Measurements from ENCODE around the gene CNPY3. TPM values are rescaled to one million over a fixed set of nuclear protein-coding genes. Genes with fewer than 3 reads are reported as not detected.

The CNPY3 gene
- polyA plus RNA-seq, 1 donor from 2014 or later: 26.4 TPM

GRCh38 chr6:42969934-42970333 is 40.7 kb downstream of the CNPY3 start:
- H3K4me3 ChIP-seq (ENCODE audit: low read length): no peak overlapping the region
- no peaks in the 10 kb centered on the region for H3K9me3 ChIP-seq (ENCODE audit: low read length)
- no peak overlapping the region for H2AFZ ChIP-seq (ENCODE audit: low read depth, low read length)
- no peak overlapping the region for H3K27ac ChIP-seq (ENCODE audit: low read length)
- TF ChIP-seq REST (IDR thresholded peaks at IDR 0.05; ENCODE audit: borderline replicate concordance) (no peak), SMC3 (conservative IDR thresholded peaks at IDR 0.05; ENCODE audit: poor library complexity) (no peak), TAF1 (IDR thresholded peaks at IDR 0.05; ENCODE audit: low read depth) (no peak), EP300 (conservative IDR thresholded peaks at IDR 0.05; ENCODE audit: poor library complexity, severe bottlenecking) (no peak), EZH2 (IDR thresholded peaks at IDR 0.05; ENCODE audit: borderline replicate concordance, insufficient read depth, low read length, poor library complexity, severe bottlenecking) (no peak), POLR2AphosphoS5 (IDR thresholded peaks at IDR 0.05) (no peak), MXI1 (conservative IDR thresholded peaks at IDR 0.05; ENCODE audit: poor library complexity, severe bottlenecking) (no peak), CTCF (IDR thresholded peaks at IDR 0.05; ENCODE audit: poor library complexity, severe bottlenecking) (no peak), RAD21 (conservative IDR thresholded peaks at IDR 0.05) (no peak)
- H3K27me3 ChIP-seq (ENCODE audit: insufficient read depth, low read depth, low read length): no peaks in the 10 kb centered on the region
- H3K9ac ChIP-seq (ENCODE audit: low read length): no peak overlapping the region
- H3K36me3 ChIP-seq (ENCODE audit: insufficient read depth, low read length): no peaks in the 10 kb centered on the region
- no peaks in the 10 kb centered on the region for H3F3A ChIP-seq (ENCODE audit: insufficient read depth, low read length, poor library complexity, severe bottlenecking)
- H3K79me2 ChIP-seq (replicated peaks; ENCODE audit: insufficient read depth, low read length): no peaks in the 10 kb centered on the region
- no peak overlapping the region for H3K4me2 ChIP-seq (ENCODE audit: low read length)
- no peaks in the 10 kb centered on the region for H4K20me1 ChIP-seq (ENCODE audit: insufficient read depth)
- H3K9me2 ChIP-seq (ENCODE audit: insufficient read depth, low read length): no peaks in the 10 kb centered on the region

GRCh38 chr6:42970871-42971612 is 41.8 kb downstream of the CNPY3 start:
- H3K27ac ChIP-seq (ENCODE audit: low read length): no peak overlapping the region

More at GRCh38 chr6:42970871-42971612, 41.8 kb downstream of the CNPY3 start:
- H3K9me2 ChIP-seq (ENCODE audit: insufficient read depth, low read length): no peaks in the 10 kb centered on the region
- no peak overlapping the region for H3K4me3 ChIP-seq (ENCODE audit: low read length)
- H3K9me3 ChIP-seq (ENCODE audit: low read length): no peaks in the 10 kb centered on the region
- no peaks in the 10 kb centered on the region for H3K27me3 ChIP-seq (ENCODE audit: insufficient read depth, low read depth, low read length)
- H4K20me1 ChIP-seq (ENCODE audit: insufficient read depth): no peaks in the 10 kb centered on the region
- no peaks in the 10 kb centered on the region for H3K79me2 ChIP-seq (replicated peaks; ENCODE audit: insufficient read depth, low read length)
- H2AFZ ChIP-seq (ENCODE audit: low read depth, low read length): no peak overlapping the region
- TF ChIP-seq REST (IDR thresholded peaks at IDR 0.05; ENCODE audit: borderline replicate concordance) (no peak), EP300 (conservative IDR thresholded peaks at IDR 0.05; ENCODE audit: poor library complexity, severe bottlenecking) (no peak), MXI1 (conservative IDR thresholded peaks at IDR 0.05; ENCODE audit: poor library complexity, severe bottlenecking) (no peak), POLR2AphosphoS5 (IDR thresholded peaks at IDR 0.05) (no peak), TAF1 (IDR thresholded peaks at IDR 0.05; ENCODE audit: low read depth) (no peak), CTCF (IDR thresholded peaks at IDR 0.05; ENCODE audit: poor library complexity, severe bottlenecking) (no peak)
- H3K36me3 ChIP-seq (ENCODE audit: insufficient read depth, low read length): no peaks in the 10 kb centered on the region
- H3K4me2 ChIP-seq (ENCODE audit: low read length): no peak overlapping the region
- H3K9ac ChIP-seq (ENCODE audit: low read length): no peak overlapping the region
- H3F3A ChIP-seq (ENCODE audit: insufficient read depth, low read length, poor library complexity, severe bottlenecking): no peaks in the 10 kb centered on the region
